ENCODE results near the gene KCNIP1.

- TF ChIP-seq SMC3 (IDR thresholded peaks at IDR 0.05; ENCODE audit: low read depth, low read length) (no peak), REST (IDR thresholded peaks at IDR 0.05; ENCODE audit: low read depth, low read length) (no peak), CTCF (IDR thresholded peaks at IDR 0.05) (no peak)
Observed at GRCh38 chr5:170694911-170695310, 191.1 kb downstream of the KCNIP1 start.

Measured in SK-N-SH (cell line).